ENCODE measurements around the gene SFTA2. TPM values are rescaled to one million over a fixed set of nuclear protein-coding genes. Genes with fewer than 3 reads are reported as not detected.
"Not testable (repeated sequence)": the region's sequence is repeated elsewhere in the genome, so short reads cannot be mapped to it uniquely, and the experiment has no call there.

Gene SFTA2
- polyA plus RNA-seq, 3 donors = not detected

GRCh38 chr6:30926644-30927043 is 5.3 kb downstream of the SFTA2 start:
- Mint-ChIP-seq H3K27ac (no peak overlapping the region), H3K4me1 (no peaks in the 10 kb centered on the region), H3K36me3 (peaks cover 41 to 50% of the 10 kb centered on the region in 2 donors), H3K27me3 (ENCODE audit: low read depth in 3 of 3) (peaks cover 0 to 5% (median 2%) of the 10 kb centered on the region in 3 donors), H3K4me3 (no peak overlapping the region), H3K9me3 (peaks cover 4 to 10% (median 7%) of the 10 kb centered on the region in 7 donors)
- Histone ChIP-seq H3K4me1 (ENCODE audit: control insufficient read depth in 1 of 2, insufficient read depth in 2 of 2, low read length in 2 of 2) (no peaks in the 10 kb centered on the region), H3K4me3 (replicated peaks in 1 of 3; ENCODE audit: low read depth in 2 of 3, low read length in 3 of 3) (no peak overlapping the region), H3K27me3 (ENCODE audit: control insufficient read depth in 2 of 2, insufficient read depth in 2 of 2, low read length in 2 of 2) (no peaks in the 10 kb centered on the region), H4K20me1 (ENCODE audit: insufficient read depth, low read length) (no peaks in the 10 kb centered on the region), H3K4me2 (replicated peaks; ENCODE audit: extremely low read depth, low read length, poor library complexity, severe bottlenecking) (no peak overlapping the region), H3K36me3 (replicated peaks in 1 of 2; ENCODE audit: control insufficient read depth in 1 of 2, insufficient read depth in 2 of 2, low read length in 2 of 2) (peaks cover 41 to 52% of the 10 kb centered on the region in 2 donors), H3K27ac (ENCODE audit: low read depth in 1 of 2, low read length in 2 of 2) (no peak overlapping the region), H3K79me2 (ENCODE audit: insufficient read depth, low read length) (no peaks in the 10 kb centered on the region), H3K9ac (ENCODE audit: insufficient read depth, low read length, poor library complexity, severe bottlenecking) (no peak overlapping the region), H2AFZ (ENCODE audit: insufficient read depth, low read depth, low read length, poor library complexity, severe bottlenecking) (no peak overlapping the region), H3K9me3 (replicated peaks in 1 of 2; ENCODE audit: control insufficient read depth in 1 of 2, insufficient read depth in 1 of 2, low read length in 2 of 2) (peaks cover 0 to 4% of the 10 kb centered on the region in 2 donors)
- no peak for TF ChIP-seq CTCF (IDR thresholded peaks at IDR 0.05)
- 100% methylated on average over 2 of the region's 4 CpGs for WGBS (ENCODE audit: insufficient coverage)
- intact Hi-C loops (cut with micrococcal nuclease) = no loop called here
- no peak for DNase-seq

- H3K27ac Mint-ChIP-seq = peak overlapping the region in 2 of 7 donors; percentile 3 to 81
- H2AFZ ChIP-seq (ENCODE audit: insufficient read depth, low read depth, low read length, poor library complexity, severe bottlenecking); intact Hi-C loops (cut with micrococcal nuclease); H3K4me3 ChIP-seq (replicated peaks in 1 of 3; ENCODE audit: low read depth in 2 of 3, low read length in 3 of 3); H4K20me1 ChIP-seq (ENCODE audit: insufficient read depth, low read length); H3K9ac ChIP-seq (ENCODE audit: insufficient read depth, low read length, poor library complexity, severe bottlenecking); H3K4me1 Mint-ChIP-seq; H3K4me3 Mint-ChIP-seq; H3K27me3 Mint-ChIP-seq (ENCODE audit: low read depth in 3 of 3); DNase-seq; H3K27me3 ChIP-seq (ENCODE audit: control insufficient read depth in 2 of 2, insufficient read depth in 2 of 2, low read length in 2 of 2); H3K79me2 ChIP-seq (ENCODE audit: insufficient read depth, low read length); H3K4me2 ChIP-seq (replicated peaks; ENCODE audit: extremely low read depth, low read length, poor library complexity, severe bottlenecking); H3K27ac ChIP-seq (ENCODE audit: low read depth in 1 of 2, low read length in 2 of 2); H3K9me3 ChIP-seq (replicated peaks in 1 of 2; ENCODE audit: control insufficient read depth in 1 of 2, insufficient read depth in 1 of 2, low read length in 2 of 2); H3K4me1 ChIP-seq (ENCODE audit: control insufficient read depth in 1 of 2, insufficient read depth in 2 of 2, low read length in 2 of 2): not testable (repeated sequence)
- H3K9me3 Mint-ChIP-seq = peaks cover 4 to 13% (median 7%) of the 10 kb centered on the region in 7 donors
- WGBS (ENCODE audit: insufficient coverage) = 100% methylated on average over 4 of the region's 9 CpGs
- H3K36me3 Mint-ChIP-seq = peaks cover 62 to 74% of the 10 kb centered on the region in 2 donors
- peaks cover 64 to 76% of the 10 kb centered on the region in 2 donors for H3K36me3 ChIP-seq (replicated peaks in 1 of 2; ENCODE audit: control insufficient read depth in 1 of 2, insufficient read depth in 2 of 2, low read length in 2 of 2)
These were observed 7.8 kb downstream of the SFTA2 start for GRCh38 chr6:30924040-30924627.
